ENCODE measurements around the gene KATNAL2.

KATNAL2 gene

GRCh38 chr18:47040982-47041381, 123.6 kb downstream of the KATNAL2 start (continued):
- TF ChIP-seq, protein P1, sequence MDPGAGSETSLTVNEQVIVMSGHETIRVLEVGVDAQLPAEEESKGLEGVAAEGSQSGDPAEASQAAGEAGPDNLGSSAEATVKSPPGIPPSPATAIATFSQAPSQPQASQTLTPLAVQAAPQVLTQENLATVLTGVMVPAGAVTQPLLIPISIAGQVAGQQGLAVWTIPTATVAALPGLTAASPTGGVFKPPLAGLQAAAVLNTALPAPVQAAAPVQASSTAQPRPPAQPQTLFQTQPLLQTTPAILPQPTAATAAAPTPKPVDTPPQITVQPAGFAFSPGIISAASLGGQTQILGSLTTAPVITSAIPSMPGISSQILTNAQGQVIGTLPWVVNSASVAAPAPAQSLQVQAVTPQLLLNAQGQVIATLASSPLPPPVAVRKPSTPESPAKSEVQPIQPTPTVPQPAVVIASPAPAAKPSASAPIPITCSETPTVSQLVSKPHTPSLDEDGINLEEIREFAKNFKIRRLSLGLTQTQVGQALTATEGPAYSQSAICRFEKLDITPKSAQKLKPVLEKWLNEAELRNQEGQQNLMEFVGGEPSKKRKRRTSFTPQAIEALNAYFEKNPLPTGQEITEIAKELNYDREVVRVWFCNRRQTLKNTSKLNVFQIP (CRISPR knock-in tag; IDR thresholded peaks at IDR 0.05; ENCODE audit: borderline replicate concordance, low read depth), result no peak
- TF ChIP-seq, protein P2, sequence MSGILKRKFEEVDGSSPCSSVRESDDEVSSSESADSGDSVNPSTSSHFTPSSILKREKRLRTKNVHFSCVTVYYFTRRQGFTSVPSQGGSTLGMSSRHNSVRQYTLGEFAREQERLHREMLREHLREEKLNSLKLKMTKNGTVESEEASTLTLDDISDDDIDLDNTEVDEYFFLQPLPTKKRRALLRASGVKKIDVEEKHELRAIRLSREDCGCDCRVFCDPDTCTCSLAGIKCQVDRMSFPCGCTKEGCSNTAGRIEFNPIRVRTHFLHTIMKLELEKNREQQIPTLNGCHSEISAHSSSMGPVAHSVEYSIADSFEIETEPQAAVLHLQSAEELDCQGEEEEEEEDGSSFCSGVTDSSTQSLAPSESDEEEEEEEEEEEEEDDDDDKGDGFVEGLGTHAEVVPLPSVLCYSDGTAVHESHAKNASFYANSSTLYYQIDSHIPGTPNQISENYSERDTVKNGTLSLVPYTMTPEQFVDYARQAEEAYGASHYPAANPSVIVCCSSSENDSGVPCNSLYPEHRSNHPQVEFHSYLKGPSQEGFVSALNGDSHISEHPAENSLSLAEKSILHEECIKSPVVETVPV (CRISPR knock-in tag; IDR thresholded peaks at IDR 0.05), result no peak
- TF ChIP-seq RARB (CRISPR knock-in tag; IDR thresholded peaks at IDR 0.05) (no peak), ZFP3 (CRISPR knock-in tag; IDR thresholded peaks at IDR 0.05) (no peak), ARNTL (CRISPR knock-in tag; IDR thresholded peaks at IDR 0.05; ENCODE audit: borderline replicate concordance, low read depth) (no peak), ESRRG (CRISPR knock-in tag; IDR thresholded peaks at IDR 0.05) (no peak), ZFP30 (CRISPR knock-in tag; IDR thresholded peaks at IDR 0.05) (no peak), OSR1 (CRISPR knock-in tag; IDR thresholded peaks at IDR 0.05) (no peak)

DNA sequence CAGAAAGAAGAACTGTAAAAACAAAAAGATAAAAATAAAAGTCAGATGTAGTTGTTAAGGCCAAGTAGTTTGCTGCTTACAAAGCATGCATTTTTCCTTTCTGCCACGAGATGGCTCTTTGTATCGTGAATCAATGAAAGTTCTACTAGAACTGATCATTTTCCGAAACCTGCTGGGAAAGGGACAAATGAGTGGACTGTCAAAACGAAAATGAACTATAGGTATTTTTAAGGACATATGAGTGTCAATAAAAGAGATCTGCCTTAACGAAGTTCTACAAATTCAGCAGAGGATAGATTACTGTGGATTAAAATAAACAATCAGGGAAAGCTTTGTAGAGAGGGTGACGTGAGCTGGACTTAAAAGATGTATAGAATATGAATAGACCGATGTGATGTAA, 133.1 kb downstream of the KATNAL2 start:
- ATAC-seq, result peak; percentile 64

GRCh38 chr18:47054369-47054768, 137.0 kb downstream of the KATNAL2 start:
- TF ChIP-seq TOX (CRISPR knock-in tag; IDR thresholded peaks at IDR 0.05; ENCODE audit: borderline replicate concordance) (no peak), TCF4 (CRISPR knock-in tag; IDR thresholded peaks at IDR 0.05; ENCODE audit: borderline replicate concordance) (no peak), ZNF565 (CRISPR knock-in tag; conservative IDR thresholded peaks at IDR 0.05; ENCODE audit: low read depth) (no peak), ZFP30 (CRISPR knock-in tag; IDR thresholded peaks at IDR 0.05) (no peak), PPARA (CRISPR knock-in tag; IDR thresholded peaks at IDR 0.05; ENCODE audit: borderline replicate concordance) (no peak), ISL1 (CRISPR knock-in tag; IDR thresholded peaks at IDR 0.05) (no peak), CSDC2 (CRISPR knock-in tag; IDR thresholded peaks at IDR 0.05) (no peak), ESRRG (CRISPR knock-in tag; IDR thresholded peaks at IDR 0.05) (no peak), ZNF70 (CRISPR knock-in tag; IDR thresholded peaks at IDR 0.05) (no peak), CREB5 (CRISPR knock-in tag; IDR thresholded peaks at IDR 0.05; ENCODE audit: low read depth) (no peak)
- TF ChIP-seq, protein P1 (CRISPR knock-in tag; IDR thresholded peaks at IDR 0.05; ENCODE audit: borderline replicate concordance, low read depth), result no peak
- no peak for ATAC-seq

More for the DNA sequence above, 133.1 kb downstream of the KATNAL2 start:
- TF ChIP-seq ZFP3 (CRISPR knock-in tag; IDR thresholded peaks at IDR 0.05), result no peak
- TF ChIP-seq, protein P3, sequence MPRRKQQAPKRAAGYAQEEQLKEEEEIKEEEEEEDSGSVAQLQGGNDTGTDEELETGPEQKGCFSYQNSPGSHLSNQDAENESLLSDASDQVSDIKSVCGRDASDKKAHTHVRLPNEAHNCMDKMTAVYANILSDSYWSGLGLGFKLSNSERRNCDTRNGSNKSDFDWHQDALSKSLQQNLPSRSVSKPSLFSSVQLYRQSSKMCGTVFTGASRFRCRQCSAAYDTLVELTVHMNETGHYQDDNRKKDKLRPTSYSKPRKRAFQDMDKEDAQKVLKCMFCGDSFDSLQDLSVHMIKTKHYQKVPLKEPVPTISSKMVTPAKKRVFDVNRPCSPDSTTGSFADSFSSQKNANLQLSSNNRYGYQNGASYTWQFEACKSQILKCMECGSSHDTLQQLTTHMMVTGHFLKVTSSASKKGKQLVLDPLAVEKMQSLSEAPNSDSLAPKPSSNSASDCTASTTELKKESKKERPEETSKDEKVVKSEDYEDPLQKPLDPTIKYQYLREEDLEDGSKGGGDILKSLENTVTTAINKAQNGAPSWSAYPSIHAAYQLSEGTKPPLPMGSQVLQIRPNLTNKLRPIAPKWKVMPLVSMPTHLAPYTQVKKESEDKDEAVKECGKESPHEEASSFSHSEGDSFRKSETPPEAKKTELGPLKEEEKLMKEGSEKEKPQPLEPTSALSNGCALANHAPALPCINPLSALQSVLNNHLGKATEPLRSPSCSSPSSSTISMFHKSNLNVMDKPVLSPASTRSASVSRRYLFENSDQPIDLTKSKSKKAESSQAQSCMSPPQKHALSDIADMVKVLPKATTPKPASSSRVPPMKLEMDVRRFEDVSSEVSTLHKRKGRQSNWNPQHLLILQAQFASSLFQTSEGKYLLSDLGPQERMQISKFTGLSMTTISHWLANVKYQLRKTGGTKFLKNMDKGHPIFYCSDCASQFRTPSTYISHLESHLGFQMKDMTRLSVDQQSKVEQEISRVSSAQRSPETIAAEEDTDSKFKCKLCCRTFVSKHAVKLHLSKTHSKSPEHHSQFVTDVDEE (CRISPR knock-in tag; IDR thresholded peaks at IDR 0.05), result no peak

DNA sequence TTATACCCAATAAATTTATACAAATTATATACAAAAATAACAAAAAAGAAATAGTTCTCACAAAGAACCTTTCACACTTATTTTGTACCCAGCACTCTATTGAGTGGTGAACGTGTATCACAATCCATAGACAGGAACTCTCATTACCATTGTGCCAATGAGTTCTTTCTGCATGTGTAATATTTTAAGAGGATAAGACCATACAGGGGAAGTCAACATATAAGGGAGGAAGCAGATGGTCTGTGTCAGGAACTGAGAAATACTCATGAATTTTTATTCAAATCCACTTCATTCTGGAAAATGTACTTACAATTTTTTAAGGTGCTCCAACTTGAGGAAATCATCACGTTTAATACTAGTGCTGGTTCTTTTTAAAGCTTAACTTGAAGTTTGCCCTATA, 145.1 kb downstream of the KATNAL2 start:
- no peak for ATAC-seq
- TF ChIP-seq TOX (CRISPR knock-in tag; IDR thresholded peaks at IDR 0.05; ENCODE audit: borderline replicate concordance), result no peak
- no peak for TF ChIP-seq ESRRG (CRISPR knock-in tag; IDR thresholded peaks at IDR 0.05)
- no peak for TF ChIP-seq TCF4 (CRISPR knock-in tag; IDR thresholded peaks at IDR 0.05; ENCODE audit: borderline replicate concordance)
- no peak for TF ChIP-seq ZC3H10 (CRISPR knock-in tag; IDR thresholded peaks at IDR 0.05)
- TF ChIP-seq ZNF70 (CRISPR knock-in tag; IDR thresholded peaks at IDR 0.05), result no peak
- no peak for TF ChIP-seq ZFP3 (CRISPR knock-in tag; IDR thresholded peaks at IDR 0.05)
- TF ChIP-seq ZFP30 (CRISPR knock-in tag; IDR thresholded peaks at IDR 0.05), result no peak
- TF ChIP-seq PPARA (CRISPR knock-in tag; IDR thresholded peaks at IDR 0.05; ENCODE audit: borderline replicate concordance), result no peak
- no peak for TF ChIP-seq OSR1 (CRISPR knock-in tag; IDR thresholded peaks at IDR 0.05)
- TF ChIP-seq CSDC2 (CRISPR knock-in tag; IDR thresholded peaks at IDR 0.05), result no peak
- TF ChIP-seq, protein P4, sequence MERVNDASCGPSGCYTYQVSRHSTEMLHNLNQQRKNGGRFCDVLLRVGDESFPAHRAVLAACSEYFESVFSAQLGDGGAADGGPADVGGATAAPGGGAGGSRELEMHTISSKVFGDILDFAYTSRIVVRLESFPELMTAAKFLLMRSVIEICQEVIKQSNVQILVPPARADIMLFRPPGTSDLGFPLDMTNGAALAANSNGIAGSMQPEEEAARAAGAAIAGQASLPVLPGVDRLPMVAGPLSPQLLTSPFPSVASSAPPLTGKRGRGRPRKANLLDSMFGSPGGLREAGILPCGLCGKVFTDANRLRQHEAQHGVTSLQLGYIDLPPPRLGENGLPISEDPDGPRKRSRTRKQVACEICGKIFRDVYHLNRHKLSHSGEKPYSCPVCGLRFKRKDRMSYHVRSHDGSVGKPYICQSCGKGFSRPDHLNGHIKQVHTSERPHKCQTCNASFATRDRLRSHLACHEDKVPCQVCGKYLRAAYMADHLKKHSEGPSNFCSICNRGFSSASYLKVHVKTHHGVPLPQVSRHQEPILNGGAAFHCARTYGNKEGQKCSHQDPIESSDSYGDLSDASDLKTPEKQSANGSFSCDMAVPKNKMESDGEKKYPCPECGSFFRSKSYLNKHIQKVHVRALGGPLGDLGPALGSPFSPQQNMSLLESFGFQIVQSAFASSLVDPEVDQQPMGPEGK (CRISPR knock-in tag; IDR thresholded peaks at IDR 0.05; ENCODE audit: borderline replicate concordance), result no peak
- TF ChIP-seq GLIS3 (CRISPR knock-in tag; IDR thresholded peaks at IDR 0.05), result no peak
- TF ChIP-seq, protein P3 (CRISPR knock-in tag; IDR thresholded peaks at IDR 0.05), result no peak
- no peak for TF ChIP-seq BACH2 (CRISPR knock-in tag; IDR thresholded peaks at IDR 0.05; ENCODE audit: borderline replicate concordance)
- no peak for TF ChIP-seq ISL1 (CRISPR knock-in tag; IDR thresholded peaks at IDR 0.05)
- no peak for TF ChIP-seq SNAI2 (CRISPR knock-in tag; IDR thresholded peaks at IDR 0.05)
